GM12878 (cell line): ENCODE measurements around the gene TGFB3. TPM values are rescaled to one million over a fixed set of nuclear protein-coding genes. Genes with fewer than 3 reads are reported as not detected.

Source experiments
- CTCF ChIP-seq, 3 experiments: IDR thresholded peaks in 2 of 3; conservative IDR thresholded peaks in 1 of 3; 2 replicates each; pipeline ENCODE4 v1.5.1; 2011; ENCODE audit warnings: low read depth in 3 of 3, low read length in 3 of 3, mild to moderate bottlenecking in 3 of 3, control low read depth in 2 of 3, moderate library complexity in 2 of 3, inconsistent platforms in 1 of 3, mixed read lengths in 1 of 3; ENCODE audit not compliant: control insufficient read depth in 2 of 3, insufficient read depth in 1 of 3; ENCODE audit errors: extremely low read depth in 1 of 3
- E2F8 ChIP-seq: fragments of 450-650 bp; IDR thresholded peaks from 2 replicates; pipeline ENCODE4 v1.6.1; 2018; ENCODE audit warnings: mild to moderate bottlenecking, low read depth, moderate library complexity; ENCODE audit not compliant: partially characterized antibody
- EGR1 ChIP-seq, 2 experiments: IDR thresholded peaks; 1 replicate in 1 of 2; 2 replicates in 1 of 2; pipeline ENCODE4 v1.6.1; 2011 to 2012; ENCODE audit warnings: low read depth in 2 of 2, low read length in 2 of 2, borderline replicate concordance in 1 of 2, mild to moderate bottlenecking in 1 of 2, moderate library complexity in 1 of 2
- MTA3 ChIP-seq: IDR thresholded peaks from 2 replicates; pipeline ENCODE4 v1.6.1; 2012; ENCODE audit warnings: low read length, inconsistent platforms, borderline replicate concordance
- NFYA ChIP-seq: IDR thresholded peaks from 2 replicates; pipeline ENCODE4 v1.6.1; 2011; ENCODE audit warnings: low read depth, mild to moderate bottlenecking, low read length, improper control_type of control experiment, borderline replicate concordance
- NKRF ChIP-seq: fragments of 450-650 bp; conservative IDR thresholded peaks from 2 replicates; pipeline ENCODE4 v1.6.1; 2017; ENCODE audit warnings: mild to moderate bottlenecking, moderate library complexity
- NR2F1 ChIP-seq: fragments of 450-650 bp; conservative IDR thresholded peaks from 2 replicates; pipeline ENCODE4 v1.6.1; 2017; ENCODE audit warnings: mild to moderate bottlenecking
- PKNOX1 ChIP-seq: fragments of 450-650 bp; IDR thresholded peaks from 2 replicates; pipeline ENCODE4 v1.6.1; 2016; ENCODE audit warnings: mild to moderate bottlenecking
- PML ChIP-seq: IDR thresholded peaks from 2 replicates; pipeline ENCODE4 v1.6.1; 2012; ENCODE audit warnings: low read length, inconsistent platforms
- RAD51 ChIP-seq: fragments of 450-650 bp; IDR thresholded peaks from 2 replicates; pipeline ENCODE4 v1.6.1; 2016; ENCODE audit warnings: moderate library complexity, mild to moderate bottlenecking, inconsistent platforms
- SRF ChIP-seq, 2 experiments: IDR thresholded peaks; 2 replicates each; pipeline ENCODE4 v1.6.1; 2011; ENCODE audit warnings: low read depth in 2 of 2, low read length in 2 of 2, mild to moderate bottlenecking in 1 of 2, moderate library complexity in 1 of 2
- TBL1XR1 ChIP-seq: IDR thresholded peaks from 2 replicates; pipeline ENCODE4 v1.6.1; 2012; ENCODE audit warnings: low read depth, low read length, improper control_type of control experiment
- YBX1 ChIP-seq: fragments of 450-650 bp; IDR thresholded peaks from 2 replicates; pipeline ENCODE4 v1.6.1; 2016; ENCODE audit warnings: antibody characterized with exemption
- ZBED1 ChIP-seq: IDR thresholded peaks from 2 replicates; pipeline ENCODE4 v1.6.1; 2016; ENCODE audit warnings: borderline replicate concordance
- ZNF592 ChIP-seq: fragments of 450-650 bp; IDR thresholded peaks from 2 replicates; pipeline ENCODE4 v1.6.1; 2017; ENCODE audit warnings: mild to moderate bottlenecking, moderate library complexity
- ZNF622 ChIP-seq: fragments of 450-650 bp; IDR thresholded peaks from 2 replicates; pipeline ENCODE4 v1.6.1; 2017; ENCODE audit warnings: mild to moderate bottlenecking, inconsistent platforms
- ZZZ3 ChIP-seq: IDR thresholded peaks from 2 replicates; pipeline ENCODE4 v1.6.1; 2011; ENCODE audit warnings: low read depth; ENCODE audit not compliant: control insufficient read depth, insufficient read length
- polyA plus RNA-seq, 11 experiments: library from polyadenylated mRNA; depleted of rRNA in 4 of 11; unstranded in 6 of 11; stranded (reverse) in 5 of 11; fragments of >200 nt; fragmentation: Nextera tagmentation in 4 of 11; fragmentation: Illumina TruSeq in 1 of 11; extraction: Ambion mirVana in 4 of 11; extraction: Trizol in 1 of 11; gene quantifications; 1 replicate in 1 of 11; 2 replicates in 10 of 11; pipeline versions ENCODE4 v1.2.1 to v1.2.3, GENCODE V29; 2011 to 2016; ENCODE audit warnings: inconsistent platforms in 2 of 11, missing spikeins in 2 of 11, low read depth in 1 of 11
- total RNA-seq, 4 experiments: library from RNA; depleted of rRNA in 3 of 4; stranded (reverse); fragments of >200 nt in 3 of 4; fragmentation: Illumina TruSeq in 1 of 4; extraction: Trizol in 1 of 4; gene quantifications; 2 replicates each; pipeline versions ENCODE4 v1.2.1 to v1.2.3, GENCODE V29; 2013 to 2021

The TGFB3 gene
- total and polyA plus RNA-seq, 10 of the 15 experiments (the other 5 are each of a cell fraction or from before 2014, with no cell fraction given) = 0.27 to 2.6 (median 0.82) TPM

GRCh38 chr14:75982266-75983018, 647 bp upstream of the TGFB3 start (continued):
- no peak for TF ChIP-seq ZBED1
- no peak for TF ChIP-seq E2F8
- no peak for TF ChIP-seq NFYA
- TF ChIP-seq SRF (IDR thresholded peaks at IDR 0.05; ENCODE audit: low read depth in 2 of 2, low read length in 2 of 2) = no peak
- TF ChIP-seq EGR1 (IDR thresholded peaks at IDR 0.05; ENCODE audit: borderline replicate concordance in 1 of 2, low read depth in 2 of 2, low read length in 2 of 2) = no peak
- peak; percentile 30; the same call in 1 of the 2 replicates for TF ChIP-seq ZNF592
- TF ChIP-seq RAD51 = no peak
- peak; percentile 57 to 79 (median 77) for TF ChIP-seq CTCF (IDR thresholded peaks at IDR 0.05 in 2 of 3, conservative IDR thresholded peaks at IDR 0.05 in 1 of 3; ENCODE audit: control insufficient read depth in 2 of 3, extremely low read depth in 1 of 3, insufficient read depth in 1 of 3, low read depth in 3 of 3, low read length in 3 of 3)
- no peak for TF ChIP-seq MTA3
- no peak for TF ChIP-seq ZZZ3
- TF ChIP-seq YBX1 = no peak
- peak; percentile 52 for TF ChIP-seq NKRF
- TF ChIP-seq NR2F1 = peak; percentile 48; the same call in 1 of the 2 replicates
- TF ChIP-seq PKNOX1 = no peak
- no peak for TF ChIP-seq ZNF622
- no peak for TF ChIP-seq PML
- no peak for TF ChIP-seq TBL1XR1
- TF ChIP-seq, all 136 proteins: peak for 20
